ENCODE data around the gene SOX11. TPM values are rescaled to one million over a fixed set of nuclear protein-coding genes. Genes with fewer than 3 reads are reported as not detected.
A peak's percentile ranks its signal among the peaks of the same experiment; 100 is the strongest.

SOX11 gene
- total RNA-seq, 6 experiments from 2014 or later: not detected

DNA sequence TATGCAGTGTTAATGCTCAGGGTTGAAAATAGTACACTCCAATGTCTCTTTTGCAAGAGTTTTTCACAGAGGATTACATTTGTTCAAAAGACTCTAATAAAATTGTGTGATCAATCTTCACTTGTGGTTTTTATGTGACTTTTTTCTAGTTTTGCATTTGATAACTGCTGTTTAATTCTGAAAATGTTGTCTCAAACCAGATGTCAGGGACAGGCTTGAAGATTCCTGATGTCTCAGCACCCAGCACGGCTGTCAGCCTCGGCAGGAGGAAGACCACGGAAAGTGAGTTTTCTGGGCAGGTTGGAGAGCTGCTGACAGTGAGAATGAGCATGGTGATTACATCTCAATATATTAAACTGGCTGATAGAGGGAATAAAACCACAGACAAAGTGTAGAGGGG is 9.1 kb downstream of the SOX11 start:
- H3K36me3 ChIP-seq: no peaks in the 10 kb centered on the region
- TF ChIP-seq POLR2A (IDR thresholded peaks at IDR 0.05): no peak
- TF ChIP-seq, protein P1, sequence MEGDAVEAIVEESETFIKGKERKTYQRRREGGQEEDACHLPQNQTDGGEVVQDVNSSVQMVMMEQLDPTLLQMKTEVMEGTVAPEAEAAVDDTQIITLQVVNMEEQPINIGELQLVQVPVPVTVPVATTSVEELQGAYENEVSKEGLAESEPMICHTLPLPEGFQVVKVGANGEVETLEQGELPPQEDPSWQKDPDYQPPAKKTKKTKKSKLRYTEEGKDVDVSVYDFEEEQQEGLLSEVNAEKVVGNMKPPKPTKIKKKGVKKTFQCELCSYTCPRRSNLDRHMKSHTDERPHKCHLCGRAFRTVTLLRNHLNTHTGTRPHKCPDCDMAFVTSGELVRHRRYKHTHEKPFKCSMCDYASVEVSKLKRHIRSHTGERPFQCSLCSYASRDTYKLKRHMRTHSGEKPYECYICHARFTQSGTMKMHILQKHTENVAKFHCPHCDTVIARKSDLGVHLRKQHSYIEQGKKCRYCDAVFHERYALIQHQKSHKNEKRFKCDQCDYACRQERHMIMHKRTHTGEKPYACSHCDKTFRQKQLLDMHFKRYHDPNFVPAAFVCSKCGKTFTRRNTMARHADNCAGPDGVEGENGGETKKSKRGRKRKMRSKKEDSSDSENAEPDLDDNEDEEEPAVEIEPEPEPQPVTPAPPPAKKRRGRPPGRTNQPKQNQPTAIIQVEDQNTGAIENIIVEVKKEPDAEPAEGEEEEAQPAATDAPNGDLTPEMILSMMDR (IDR thresholded peaks at IDR 0.05): no peak
- H3K4me1 ChIP-seq: peaks cover 0 to 6% (median 0%) of the 10 kb centered on the region in 4 donors
- 38% methylated on average over 3 of the region's 3 CpGs for WGBS (ENCODE audit: insufficient coverage, low coverage, low lambda C conversion rate, missing lambda C conversion rate)
- no peaks in the 10 kb centered on the region for H3K9me3 ChIP-seq
- H3K27me3 ChIP-seq: peaks cover 0 to 3% of the 10 kb centered on the region in 2 donors
- intact Hi-C loops (cut with DNase I): no loop called here
- H3K4me3 ChIP-seq: no peak overlapping the region
- ATAC-seq (no peak), DNase-seq (no peak)
- H3K27ac ChIP-seq: no peak overlapping the region

DNA sequence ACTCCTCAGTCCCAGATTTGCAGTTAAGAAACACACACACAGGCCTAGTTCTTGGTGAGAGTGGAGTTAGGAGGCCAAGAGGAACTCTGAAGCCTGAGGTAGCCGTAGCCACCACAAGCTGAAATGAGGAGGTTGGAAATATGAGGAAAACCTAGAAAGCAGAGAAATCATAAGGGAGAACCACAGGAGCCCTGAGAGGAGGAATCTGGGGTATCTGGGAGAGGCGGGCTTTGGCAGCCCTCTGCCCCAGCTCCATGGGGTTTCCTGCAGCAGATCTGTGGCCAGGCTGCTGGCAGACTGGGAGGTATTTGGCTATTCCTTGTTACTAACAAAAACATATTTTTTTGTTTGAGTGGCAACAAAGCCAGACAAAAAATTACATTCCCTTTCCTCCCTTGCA is 11.0 kb downstream of the SOX11 start:
- peaks cover 0 to 3% of the 10 kb centered on the region in 2 donors for H3K27me3 ChIP-seq
- H3K9me3 ChIP-seq: no peaks in the 10 kb centered on the region
- no peak overlapping the region for H3K27ac ChIP-seq
- no peak for ATAC-seq
- H3K36me3 ChIP-seq: no peaks in the 10 kb centered on the region
- intact Hi-C loops (cut with DNase I): no loop called here
- H3K4me1 ChIP-seq: no peaks in the 10 kb centered on the region
- TF ChIP-seq, protein P1 (IDR thresholded peaks at IDR 0.05): no peak
- no peak for TF ChIP-seq POLR2A (IDR thresholded peaks at IDR 0.05)
- WGBS (ENCODE audit: insufficient coverage, low coverage, low lambda C conversion rate, missing lambda C conversion rate): 52% methylated on average over 2 of the region's 2 CpGs
- H3K4me3 ChIP-seq: no peak overlapping the region
- DNase-seq: no peak

DNA sequence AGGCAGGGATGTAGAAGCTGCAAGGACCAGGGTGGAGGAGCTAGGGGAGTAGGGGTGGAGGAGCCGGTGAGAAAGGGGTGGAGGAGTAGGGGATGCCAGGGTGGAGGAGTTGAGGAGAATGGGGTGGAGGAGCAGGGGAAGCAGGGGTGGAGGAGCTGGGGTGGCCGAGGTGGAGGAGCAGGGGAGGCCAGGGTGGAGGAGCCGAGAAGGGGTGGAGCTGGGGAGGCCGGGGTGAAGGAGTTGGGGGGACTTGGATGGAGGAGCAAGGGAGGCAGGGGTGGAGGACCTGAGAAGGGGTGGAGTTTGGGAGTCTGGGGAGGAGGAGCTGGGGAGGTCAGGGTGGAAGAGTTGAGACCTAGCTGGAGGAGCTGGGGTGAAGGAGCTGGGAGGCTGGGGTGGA is 13.3 kb downstream of the SOX11 start:
- TF ChIP-seq, protein P1 (IDR thresholded peaks at IDR 0.05): no peak
- no peak for TF ChIP-seq POLR2A (IDR thresholded peaks at IDR 0.05)
- DNase-seq (no peak), ATAC-seq (peak in 1 of 4 donors; percentile 40)
- no peak overlapping the region for H3K4me3 ChIP-seq
- intact Hi-C loops (cut with DNase I): no loop called here
- no peaks in the 10 kb centered on the region for H3K36me3 ChIP-seq
- no peaks in the 10 kb centered on the region for H3K9me3 ChIP-seq
- no peaks in the 10 kb centered on the region for H3K27me3 ChIP-seq
- H3K4me1 ChIP-seq: no peaks in the 10 kb centered on the region
- no peak overlapping the region for H3K27ac ChIP-seq
- WGBS (ENCODE audit: insufficient coverage, low coverage, low lambda C conversion rate, missing lambda C conversion rate): 79% methylated on average over 4 of the region's 4 CpGs

DNA sequence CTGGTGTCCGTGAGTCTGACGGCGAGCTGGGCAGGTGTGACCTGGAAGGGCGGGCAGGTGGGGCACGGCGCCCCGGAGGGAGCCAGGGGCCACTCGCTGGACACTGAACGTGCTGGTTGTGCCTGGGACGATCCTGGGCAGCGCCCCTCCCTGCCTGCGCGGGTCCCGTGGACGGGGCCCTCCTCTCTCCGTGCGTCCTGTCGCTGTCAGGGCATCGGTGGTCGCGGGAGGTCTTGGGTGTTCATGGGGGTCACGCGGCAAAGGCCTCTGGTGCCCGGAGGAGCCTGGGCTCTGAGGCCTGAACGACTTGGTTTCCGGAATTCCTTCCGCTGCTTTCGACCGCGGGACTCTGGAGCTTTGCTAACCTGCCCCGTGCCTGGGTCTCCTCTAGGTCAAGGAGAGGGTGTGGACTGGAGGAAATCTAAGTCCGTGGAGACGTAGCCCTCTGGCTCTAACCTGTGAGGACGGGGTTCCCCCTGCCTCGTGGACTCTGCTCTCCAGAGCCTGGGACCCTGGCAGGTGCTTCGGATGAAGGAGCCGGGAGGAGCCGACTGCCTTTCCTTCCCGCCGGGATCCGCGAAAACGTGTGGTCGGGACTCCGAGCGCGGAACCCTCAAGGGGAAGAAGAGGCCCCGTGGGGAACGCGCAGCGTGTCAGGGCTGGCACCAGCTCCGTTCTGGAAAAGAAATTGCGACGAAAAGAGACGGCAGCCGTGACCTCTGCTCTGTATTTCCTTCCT is 14.7 kb downstream of the SOX11 start:
- Histone ChIP-seq H3K36me3 (no peaks in the 10 kb centered on the region), H3K4me1 (no peaks in the 10 kb centered on the region), H3K27me3 (no peaks in the 10 kb centered on the region), H3K9me3 (no peaks in the 10 kb centered on the region), H3K27ac (no peak overlapping the region), H3K4me3 (no peak overlapping the region)
- intact Hi-C loops (cut with DNase I): no loop called here
- no peak for DNase-seq
- TF ChIP-seq, protein P1 (IDR thresholded peaks at IDR 0.05): no peak
- TF ChIP-seq POLR2A (IDR thresholded peaks at IDR 0.05): no peak
- peak in 1 of 4 donors; percentile 46 for ATAC-seq
- WGBS (ENCODE audit: insufficient coverage, low coverage, low lambda C conversion rate, missing lambda C conversion rate): 72% methylated on average over 19 of the region's 56 CpGs

All from right lobe of liver (tissue), 6 donors.